Activated CD8-positive, alpha-beta T cell treated with anti-CD3 and anti-CD28 coated beads for 36 hours (primary cell): ENCODE data around the gene VAMP5. TPM values are rescaled to one million over a fixed set of nuclear protein-coding genes. Genes with fewer than 3 reads are reported as not detected.

Source experiments
- ATAC-seq: fragments of 200-7000 bp; cut with Tn5 transposase; one replicate; pipeline ENCODE4 v1.10.0; 2021; ENCODE audit warnings: mild to moderate bottlenecking, moderate library complexity
- CTCF ChIA-PET: fragments of 350-600 bp; sonication (Branson Sonifier 250); formaldehyde crosslinking; loops from one replicate; lab custom pipeline; 2021; ENCODE audit warnings: antibody characterized with exemption; lab: Charles Lee
- POLR2A ChIA-PET: fragments of 350-600 bp; sonication (Branson Sonifier 250); formaldehyde crosslinking; loops from one replicate; lab custom pipeline; 2021; ENCODE audit warnings: antibody characterized with exemption; lab: Charles Lee
- DNase-seq: peaks from one replicate; pipeline ENCODE4 v3.0.0-alpha.2; 2020
- H3K27ac Mint-ChIP-seq: one replicate; pipeline ENCODE4 v1.8.0; 2021; ENCODE audit warnings: mild to moderate bottlenecking, mixed read lengths
- H3K27me3 Mint-ChIP-seq: one replicate; pipeline ENCODE4 v1.8.0; 2021; ENCODE audit warnings: mixed read lengths
- H3K36me3 Mint-ChIP-seq: one replicate; pipeline ENCODE4 v1.8.0; 2021; ENCODE audit warnings: low read depth, mixed read lengths
- H3K4me1 Mint-ChIP-seq: one replicate; pipeline ENCODE4 v1.8.0; 2021; ENCODE audit warnings: low read depth, mixed read lengths
- H3K4me3 Mint-ChIP-seq: one replicate; pipeline ENCODE4 v1.8.0; 2021; ENCODE audit warnings: mild to moderate bottlenecking, moderate library complexity, mixed read lengths
- H3K9me3 Mint-ChIP-seq: one replicate; pipeline ENCODE4 v1.8.0; 2021; ENCODE audit warnings: mixed read lengths
- CTCF ChIP-seq: fragments of 200-600 bp; IDR thresholded peaks from one replicate; pipeline ENCODE4 v1.8.0; 2022; ENCODE audit warnings: antibody characterized with exemption, mild to moderate bottlenecking
- intact Hi-C: fragments of 100-400 bp; cut with micrococcal nuclease; formaldehyde crosslinking; loops from one replicate; pipeline ENCODE4 v1.10.0; 2022
- total RNA-seq, 2 experiments: library from RNA; stranded (reverse); gene quantifications; one replicate each; pipeline ENCODE4 v1.2.3, GENCODE V29; 2021

Gene VAMP5
- total RNA-seq, 2 experiments from 2014 or later, result 28.0 to 29.4 TPM

- DNase-seq, result no peak
- ChIA-PET POLR2A (interaction anchor here (1.2 to 6.1 kb wide), 6 partner anchors 9 to 54 kb away, joined by 4 to 34 read pairs (median 8); partner anchors contain the start of genes RNF181 and USP39), CTCF (interaction anchor here (0.6 to 2.2 kb wide), 5 partner anchors 8 to 185 kb away, joined by 3 to 10 read pairs (median 6); partner anchors contain the start of genes RNF181 and USP39)
- no peak overlapping the region for H3K4me3 Mint-ChIP-seq
- intact Hi-C loops, result no loop called here
- H3K4me1 Mint-ChIP-seq, result peaks cover 46% of the 10 kb centered on the region
- no peak overlapping the region for H3K27ac Mint-ChIP-seq
- no peak for ATAC-seq
- H3K27me3 Mint-ChIP-seq, result no peaks in the 10 kb centered on the region
- peaks cover 13% of the 10 kb centered on the region for H3K36me3 Mint-ChIP-seq
- TF ChIP-seq CTCF, result no peak
- H3K9me3 Mint-ChIP-seq, result no peaks in the 10 kb centered on the region
Measured at GRCh38 chr2:85604568-85605339, 20.5 kb downstream of the VAMP5 start.

- intact Hi-C loops, result no loop called here
- ChIA-PET POLR2A (interaction anchor here (1.0 to 6.1 kb wide), 7 partner anchors 11 to 59 kb away, joined by 4 to 34 read pairs (median 6); partner anchors contain the start of genes RNF181 and USP39), CTCF (interaction anchor here (1.3 to 2.2 kb wide), 4 partner anchors 9 to 32 kb away, joined by 3 to 10 read pairs (median 7); partner anchors contain the start of genes RNF181 and USP39)
- Mint-ChIP-seq H3K4me3 (no peak overlapping the region), H3K4me1 (peaks cover 46% of the 10 kb centered on the region), H3K9me3 (no peaks in the 10 kb centered on the region), H3K27me3 (no peaks in the 10 kb centered on the region), H3K36me3 (peaks cover 18% of the 10 kb centered on the region), H3K27ac (no peak overlapping the region)
- DNase-seq (no peak), ATAC-seq (no peak)
- TF ChIP-seq CTCF, result no peak
Measured at GRCh38 chr2:85605406-85606115, 21.3 kb downstream of the VAMP5 start.

GRCh38 chr2:85606116-85606455, 21.9 kb downstream of the VAMP5 start:
- CTCF ChIA-PET, result interaction anchor here (0.7 to 2.2 kb wide), 4 partner anchors 10 to 32 kb away, joined by 3 to 8 read pairs (median 5); partner anchors contain the start of genes RNF181 and USP39
- no peak for TF ChIP-seq CTCF
- Mint-ChIP-seq H3K4me1 (peaks cover 46% of the 10 kb centered on the region), H3K27ac (no peak overlapping the region), H3K9me3 (no peaks in the 10 kb centered on the region), H3K36me3 (peaks cover 18% of the 10 kb centered on the region), H3K4me3 (no peak overlapping the region), H3K27me3 (no peaks in the 10 kb centered on the region)
- intact Hi-C loops, result no loop called here
- DNase-seq, result no peak
- no peak for ATAC-seq
- POLR2A ChIA-PET, result interaction anchor here (1.0 to 6.1 kb wide), 6 partner anchors 10 to 60 kb away, joined by 3 to 34 read pairs (median 5); partner anchors contain the start of genes RNF181 and USP39

GRCh38 chr2:85607268-85608215, 23.3 kb downstream of the VAMP5 start:
- DNase-seq, result no peak
- H3K27me3 Mint-ChIP-seq, result no peaks in the 10 kb centered on the region
- no peaks in the 10 kb centered on the region for H3K9me3 Mint-ChIP-seq
- peaks cover 46% of the 10 kb centered on the region for H3K4me1 Mint-ChIP-seq
- CTCF ChIA-PET, result no interaction called here
- H3K4me3 Mint-ChIP-seq, result no peak overlapping the region
- intact Hi-C loops, result no loop called here
- POLR2A ChIA-PET, result interaction anchor here (1.0 to 6.1 kb wide), 2 partner anchors 9 to 14 kb away, joined by 3 to 34 read pairs; partner anchors contain the start of gene USP39
- peak overlapping the region; percentile 31 for H3K27ac Mint-ChIP-seq
- ATAC-seq, result no peak
- peaks cover 24% of the 10 kb centered on the region for H3K36me3 Mint-ChIP-seq
- TF ChIP-seq CTCF, result no peak
